C4-2B (cell line): ENCODE results near the gene MAD2L2.
A peak's percentile ranks its signal among the peaks of the same experiment; 100 is the strongest.

Source experiments
- H3K27ac ChIP-seq: fragments of 450-650 bp; 2 replicates; pipeline ENCODE4 v1.5.1; 2017
- CTCF ChIP-seq: fragments of 450-650 bp; conservative IDR thresholded peaks from 2 replicates; pipeline ENCODE4 v1.5.1; 2017; ENCODE audit warnings: mild to moderate bottlenecking
- ZFX ChIP-seq: fragments of 450-650 bp; IDR thresholded peaks from 2 replicates; pipeline ENCODE4 v1.6.1; 2017

MAD2L2 gene

DNA sequence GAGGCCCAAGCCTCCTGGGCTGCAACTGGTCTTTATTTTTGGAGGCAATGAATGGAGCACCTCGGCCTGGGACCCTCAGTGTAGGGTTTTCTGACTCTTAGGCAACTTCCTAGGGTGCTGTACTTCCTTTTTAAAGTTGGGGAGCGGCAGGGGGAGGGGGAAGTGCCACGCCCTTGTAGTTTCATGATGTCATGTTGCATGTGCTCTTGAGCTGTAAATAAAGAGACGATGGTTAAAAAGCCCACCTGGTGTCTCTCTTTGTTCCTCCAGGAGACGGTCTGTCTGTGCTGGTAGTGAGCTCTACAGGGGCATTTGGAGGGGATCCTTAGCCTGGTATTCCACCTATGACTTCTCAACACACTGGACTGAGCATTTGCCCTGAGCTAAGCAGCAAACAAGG is 44.7 kb upstream of the MAD2L2 start:
- no peak for TF ChIP-seq ZFX
- no peak for TF ChIP-seq CTCF
- H3K27ac ChIP-seq = no peak overlapping the region

GRCh38 chr1:11722538-11722937 is 41.6 kb upstream of the MAD2L2 start:
- no peak overlapping the region for H3K27ac ChIP-seq
- TF ChIP-seq CTCF (no peak), ZFX (no peak)

DNA sequence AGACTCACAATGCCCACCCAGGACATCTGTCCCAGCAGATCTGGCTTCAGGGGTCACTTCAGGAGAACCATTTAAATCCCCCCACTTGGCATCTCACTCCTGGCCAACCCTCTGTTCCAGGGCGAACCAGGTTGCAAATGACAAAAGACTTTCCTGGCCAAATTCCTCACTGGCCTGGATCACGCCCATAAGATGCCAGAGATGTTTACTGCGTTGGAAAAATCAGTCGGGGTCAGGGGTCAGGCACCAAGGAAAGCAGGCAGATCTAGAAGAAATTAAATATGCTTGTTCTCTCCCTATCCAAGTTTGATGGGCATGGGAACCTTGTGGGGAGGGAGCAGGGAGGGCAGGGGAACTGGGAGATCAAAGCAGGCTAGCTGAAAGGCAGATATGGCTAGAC is 40.4 kb upstream of the MAD2L2 start:
- H3K27ac ChIP-seq = no peak overlapping the region
- TF ChIP-seq CTCF (no peak), ZFX (no peak)

- H3K27ac ChIP-seq = no peak overlapping the region
- TF ChIP-seq CTCF (no peak), ZFX (no peak)
Measured at GRCh38 chr1:11720525-11720924, 39.6 kb upstream of the MAD2L2 start.

- no peak overlapping the region for H3K27ac ChIP-seq
- no peak for TF ChIP-seq ZFX
- peak; percentile 70 for TF ChIP-seq CTCF
Measured at GRCh38 chr1:11720033-11720376, 39.1 kb upstream of the MAD2L2 start.

DNA sequence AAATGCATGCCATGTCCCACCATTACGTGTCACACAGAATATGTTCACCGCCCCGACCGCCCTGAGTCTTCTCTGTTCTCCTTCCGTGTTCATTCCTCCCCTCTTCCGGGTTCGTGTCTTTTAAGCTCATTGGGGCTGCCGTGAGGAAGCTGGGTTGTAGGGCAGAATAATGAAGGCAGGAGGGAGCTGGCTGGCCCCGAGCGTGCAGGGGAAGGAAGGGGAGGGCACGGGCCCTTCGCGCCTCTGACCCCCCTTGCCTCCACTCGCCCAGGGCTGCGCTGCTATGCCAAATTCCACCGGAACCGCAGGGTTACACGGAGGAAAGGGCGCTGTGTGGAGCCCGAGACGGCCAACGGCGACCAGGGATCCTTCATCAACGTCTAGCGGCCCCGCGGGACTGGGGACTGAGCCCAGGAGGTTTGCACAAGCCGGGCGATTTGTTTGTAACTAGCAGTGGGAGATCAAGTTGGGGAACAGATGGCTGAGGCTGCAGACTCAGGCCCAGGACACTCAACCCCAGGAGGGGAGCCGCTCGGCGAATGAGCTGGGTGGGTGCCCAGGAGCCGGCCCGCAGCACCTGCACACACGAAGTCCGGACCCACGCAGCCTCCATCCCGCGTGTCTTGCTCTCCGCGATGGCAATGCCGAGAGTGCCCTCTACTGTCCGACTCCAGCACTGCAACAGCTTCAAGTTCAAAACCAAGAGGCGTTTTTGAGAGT is 38.5 kb upstream of the MAD2L2 start:
- H3K27ac ChIP-seq = no peak overlapping the region
- TF ChIP-seq CTCF = peak; percentile 98
- no peak for TF ChIP-seq ZFX

DNA sequence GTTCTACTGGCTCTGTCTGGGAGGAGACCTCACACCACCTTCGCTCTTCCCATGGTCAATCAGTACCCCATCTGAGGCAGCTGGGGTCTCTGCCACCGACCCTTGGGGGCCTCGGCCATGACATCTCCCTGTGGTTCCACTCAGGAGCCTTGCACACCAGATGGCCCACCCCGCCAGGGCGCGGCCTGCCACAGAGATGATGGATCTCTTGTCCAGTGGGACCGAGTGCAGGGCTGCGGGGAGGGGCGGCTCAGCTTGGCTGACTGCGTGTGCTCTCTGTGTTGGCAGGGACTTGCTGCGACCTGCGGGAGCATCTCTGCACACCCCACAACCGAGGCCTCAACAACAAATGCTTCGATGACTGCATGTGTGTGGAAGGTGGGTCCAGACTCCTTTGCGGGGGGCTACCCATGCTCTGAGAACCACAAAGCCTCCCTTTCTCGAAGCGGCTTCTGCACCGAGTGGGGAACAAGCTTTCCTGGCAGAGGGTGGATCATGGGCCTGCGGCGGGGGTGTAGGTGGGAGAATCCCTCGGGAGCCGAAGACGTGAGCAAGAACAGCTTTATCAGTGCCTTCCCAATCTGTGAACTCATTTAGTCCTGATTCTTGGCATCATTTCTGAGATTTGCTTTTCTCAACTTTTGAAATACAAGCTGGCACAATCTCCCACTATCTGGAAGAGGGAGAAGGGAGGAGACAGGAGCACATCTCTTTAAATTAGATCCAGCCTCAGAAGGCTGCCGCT is 34.1 kb upstream of the MAD2L2 start:
- no peak overlapping the region for H3K27ac ChIP-seq
- no peak for TF ChIP-seq CTCF
- no peak for TF ChIP-seq ZFX
